ENCODE data around the gene API5. TPM values are rescaled to one million over a fixed set of nuclear protein-coding genes. Genes with fewer than 3 reads are reported as not detected.
A peak's percentile ranks its signal among the peaks of the same experiment; 100 is the strongest.
"Not testable (repeated sequence)": the region's sequence is repeated elsewhere in the genome, so short reads cannot be mapped to it uniquely, and the experiment has no call there.

Gene API5
- polyA plus RNA-seq (ENCODE audit: insufficient read depth in 1 of 5, insufficient read length in 5 of 5, low replicate concordance in 1 of 5): 100 to 1,000 TPM in 4 of 5 donors, 10 to 100 TPM in 1; 81.1 to 122 (median 112) TPM
- long read RNA-seq, donor 1, transcript API5-208 (14 exons, 1,868 nt): minor isoform, 11 of 53 reads
- long read RNA-seq, donor 1, transcript API5-210 (13 exons, 1,760 nt): minor isoform, 6 of 53 reads
- long read RNA-seq, donor 1, transcript API5-201 (14 exons, 3,714 nt): major isoform, 15 of 53 reads
- long read RNA-seq, donor 1, partial matches to known transcripts: 20 of 53 reads
- long read RNA-seq, donor 1, other reads (novel, unspliced or antisense): 0 of 53 reads
- long read RNA-seq, donor 2, transcript API5-201 (14 exons, 3,714 nt): minor isoform, 9 of 28 reads
- long read RNA-seq, donor 2, transcript API5-208 (14 exons, 1,868 nt): major isoform, 11 of 28 reads
- long read RNA-seq, donor 2, partial matches to known transcripts: 5 of 28 reads
- long read RNA-seq, donor 2, other reads (novel, unspliced or antisense): 0 of 28 reads
- long read RNA-seq, donor 3, transcript API5-201 (14 exons, 3,714 nt): major isoform, 10 of 23 reads
- long read RNA-seq, donor 3, transcript API5-208 (14 exons, 1,868 nt): minor isoform, 5 of 23 reads
- long read RNA-seq, donor 3, transcript API5-210 (13 exons, 1,760 nt): minor isoform, 6 of 23 reads
- long read RNA-seq, donor 3, partial matches to known transcripts: 0 of 23 reads
- long read RNA-seq, donor 3, other reads (novel, unspliced or antisense): 0 of 23 reads
- long read RNA-seq, donor 4, partial matches to known transcripts: 0 of 11 reads
- long read RNA-seq, donor 4, other reads (novel, unspliced or antisense): 0 of 11 reads
- long read RNA-seq, donor 5, transcript API5-201 (14 exons, 3,714 nt): minor isoform, 9 of 39 reads
- long read RNA-seq, donor 5, transcript API5-210 (13 exons, 1,760 nt): minor isoform, 7 of 39 reads
- long read RNA-seq, donor 5, transcript API5-208 (14 exons, 1,868 nt): major isoform, 10 of 39 reads
- long read RNA-seq, donor 5, partial matches to known transcripts: 9 of 39 reads
- long read RNA-seq, donor 5, other reads (novel, unspliced or antisense): 0 of 39 reads
- long read RNA-seq, donor 6, transcript API5-208 (14 exons, 1,868 nt): major isoform, 20 of 28 reads
- long read RNA-seq, donor 6, partial matches to known transcripts: 0 of 28 reads
- long read RNA-seq, donor 6, other reads (novel, unspliced or antisense): 0 of 28 reads
- long read RNA-seq, donor 7, transcript API5-201 (14 exons, 3,714 nt): major isoform, 16 of 45 reads
- long read RNA-seq, donor 7, transcript API5-208 (14 exons, 1,868 nt): minor isoform, 9 of 45 reads
- long read RNA-seq, donor 7, partial matches to known transcripts: 19 of 45 reads
- long read RNA-seq, donor 7, other reads (novel, unspliced or antisense): 0 of 45 reads
- long read RNA-seq, donor 8, transcript API5-208 (14 exons, 1,868 nt): major isoform, 6 of 12 reads
- long read RNA-seq, donor 8, transcript API5-201 (14 exons, 3,714 nt): minor isoform, 5 of 12 reads
- long read RNA-seq, donor 8, partial matches to known transcripts: 0 of 12 reads
- long read RNA-seq, donor 8, other reads (novel, unspliced or antisense): 0 of 12 reads

GRCh38 chr11:43311791-43312607, at the start of gene API5:
API5 (plus strand) TSS chr11:43311996; CDS start chr11:43312128, 132 bp downstream.
- DNase-seq: peak; percentile 92

- DNase-seq: peak; percentile 66 to 67
Measured at GRCh38 chr11:43267856-43268580, 43.8 kb upstream of the API5 start.

GRCh38 chr11:43268786-43269185, 43.0 kb upstream of the API5 start:
- no peak for DNase-seq

GRCh38 chr11:43269254-43269918, 42.4 kb upstream of the API5 start:
- DNase-seq: peak in 1 of 2 donors; percentile 31

GRCh38 chr11:43270468-43270867, 41.3 kb upstream of the API5 start:
- no peak for DNase-seq

- peak; percentile 20 to 31 for DNase-seq
Measured at GRCh38 chr11:43278193-43278956, 33.4 kb upstream of the API5 start.

- DNase-seq: peak; percentile 35 to 36
Measured at GRCh38 chr11:43282607-43283440, 29.0 kb upstream of the API5 start.

GRCh38 chr11:43285826-43286225, 26.0 kb upstream of the API5 start:
- DNase-seq: no peak

GRCh38 chr11:43289368-43289767, 22.4 kb upstream of the API5 start:
- DNase-seq: no peak

- DNase-seq: no peak
Measured at GRCh38 chr11:43298397-43298796, 13.4 kb upstream of the API5 start.

GRCh38 chr11:43315966-43316365, 4.2 kb downstream of the API5 start:
- DNase-seq: no peak

GRCh38 chr11:43316451-43316850, 4.7 kb downstream of the API5 start:
- no peak for DNase-seq

- no peak for DNase-seq
Measured at GRCh38 chr11:43327987-43328386, 16.2 kb downstream of the API5 start.

- no peak for DNase-seq
Measured at GRCh38 chr11:43328482-43328881, 16.7 kb downstream of the API5 start.

GRCh38 chr11:43341159-43341558, 29.4 kb downstream of the API5 start:
- DNase-seq: no peak

GRCh38 chr11:43351426-43351825, 39.6 kb downstream of the API5 start:
- not testable (repeated sequence) for DNase-seq

- no peak for DNase-seq
Measured at GRCh38 chr11:43354311-43354710, 42.5 kb downstream of the API5 start.

Data from right lung (tissue), 10 donors.